ENCODE data around the gene APAF1. TPM values are rescaled to one million over a fixed set of nuclear protein-coding genes. Genes with fewer than 3 reads are reported as not detected.

Gene APAF1
- total and polyA plus RNA-seq, 2 donors (not counting 3 experiments of a cell fraction or from before 2014, with no cell fraction given): 7.2 to 35.2 TPM

DNA sequence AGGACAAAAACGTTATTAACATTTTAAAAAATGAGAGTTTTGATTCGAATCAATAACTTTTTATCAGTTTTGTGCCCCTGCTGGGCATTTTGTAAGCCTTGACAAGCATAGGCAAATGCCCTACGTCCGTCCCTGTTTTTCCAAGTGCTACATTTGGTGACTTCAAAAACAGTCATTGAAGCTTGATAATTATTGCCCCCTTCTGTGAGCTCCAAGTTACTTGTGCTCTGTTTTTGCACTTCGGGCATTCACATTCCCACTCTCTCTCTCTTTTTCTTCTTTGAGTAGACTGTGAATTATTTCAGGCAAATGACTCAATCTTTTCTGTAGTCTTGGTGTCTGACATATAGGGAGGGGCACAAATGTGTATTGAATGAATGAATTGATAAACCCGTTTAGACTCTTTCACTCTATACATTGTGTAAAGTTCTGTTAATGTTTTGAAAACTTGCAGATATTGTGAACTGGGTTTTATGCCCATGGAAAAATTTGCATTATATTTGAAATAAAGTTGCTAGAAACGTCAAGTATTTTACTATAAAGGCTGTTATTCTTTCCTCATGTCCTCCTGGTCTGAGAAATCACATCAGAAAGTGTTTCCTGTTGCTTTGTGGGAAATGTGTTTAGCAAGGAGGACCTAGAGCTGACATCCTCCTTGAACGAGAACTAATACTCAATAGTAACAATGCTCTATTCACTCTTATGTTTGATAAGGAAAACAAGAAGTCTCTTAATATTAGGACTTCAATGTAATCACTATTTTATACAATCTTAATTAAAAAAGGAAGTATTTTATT lies 1.4 kb downstream of the APAF1 start:
- no TSS peak for BruUV-seq (replicated peaks)
- peaks cover 5 to 8% of the 10 kb centered on the region in 2 experiments for H3K36me3 ChIP-seq (ENCODE audit: control insufficient read depth in 2 of 2, extremely low read depth in 1 of 2, insufficient read depth in 2 of 2, low read length in 2 of 2)
- no peaks in the 10 kb centered on the region for H3K9me3 ChIP-seq (replicated peaks; ENCODE audit: control insufficient read depth, insufficient read depth, low read length)
- H3K79me2 ChIP-seq (ENCODE audit: control insufficient read depth, insufficient read depth, low read length): peaks cover 47% of the 10 kb centered on the region
- dilution Hi-C loops (cut with MboI; ENCODE audit: extremely low pct_ligation_motif_present, low sequenced_read_pairs): no loop called here
- intact Hi-C loops (cut with micrococcal nuclease): no loop called here
- H3K27ac ChIP-seq (ENCODE audit: insufficient read depth, low read depth, low read length): peak overlapping the region; percentile 10
- peak; percentile 7 for TF ChIP-seq FOS (IDR thresholded peaks at IDR 0.05; ENCODE audit: borderline replicate concordance, insufficient read depth, low read length)
- TF ChIP-seq, protein P1, sequence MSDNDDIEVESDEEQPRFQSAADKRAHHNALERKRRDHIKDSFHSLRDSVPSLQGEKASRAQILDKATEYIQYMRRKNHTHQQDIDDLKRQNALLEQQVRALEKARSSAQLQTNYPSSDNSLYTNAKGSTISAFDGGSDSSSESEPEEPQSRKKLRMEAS (IDR thresholded peaks at IDR 0.05; ENCODE audit: insufficient read depth, insufficient read length): no peak
- ChIA-PET POLR2A (no interaction called here), CTCF (interaction anchor here (0.9 to 1.7 kb wide), 7 partner anchors 10 to 156 kb away, joined by 3 to 11 read pairs (median 4); no protein-coding TSS in a partner anchor)
- FAIRE-seq: peak; percentile 43
- no peaks in the 10 kb centered on the region for H4K20me1 ChIP-seq (replicated peaks; ENCODE audit: control insufficient read depth, extremely low read depth, insufficient read depth, low read length)
- no peaks in the 10 kb centered on the region for H3K9me1 ChIP-seq (replicated peaks; ENCODE audit: control insufficient read depth, extremely low read depth, insufficient read depth, low read length)
- H3K4me3 ChIP-seq (replicated peaks in 1 of 3; ENCODE audit: insufficient read depth in 1 of 3, low read depth in 1 of 3, low read length in 3 of 3): peak overlapping the region; percentile 67 to 89 (median 87)
- peak overlapping the region; percentile 99 for H3K4me2 ChIP-seq (ENCODE audit: insufficient read depth, low read length)
- H2AFZ ChIP-seq (ENCODE audit: low read depth, low read length): no peak overlapping the region
- H3K27me3 ChIP-seq (ENCODE audit: control insufficient read depth in 2 of 2, insufficient read depth in 2 of 2, low read length in 2 of 2): no peaks in the 10 kb centered on the region
- peaks cover 11% of the 10 kb centered on the region for H3K4me1 ChIP-seq (ENCODE audit: control insufficient read depth, extremely low read depth, insufficient read depth, low read length)
- peak overlapping the region; percentile 81 for H3K9ac ChIP-seq (replicated peaks; ENCODE audit: extremely low read depth, insufficient read depth, low read length)
- peak; percentile 49 for DNase-seq (ENCODE audit: low read depth, low spot score)

GRCh38 chr12:98651328-98651727 lies 6.2 kb downstream of the APAF1 start:
- H3K9me3 ChIP-seq (replicated peaks; ENCODE audit: control insufficient read depth, insufficient read depth, low read length): no peaks in the 10 kb centered on the region
- no peaks in the 10 kb centered on the region for H4K20me1 ChIP-seq (replicated peaks; ENCODE audit: control insufficient read depth, extremely low read depth, insufficient read depth, low read length)
- peaks cover 12% of the 10 kb centered on the region for H3K79me2 ChIP-seq (ENCODE audit: control insufficient read depth, insufficient read depth, low read length)
- no peaks in the 10 kb centered on the region for H3K27me3 ChIP-seq (ENCODE audit: control insufficient read depth in 2 of 2, insufficient read depth in 2 of 2, low read length in 2 of 2)
- H3K36me3 ChIP-seq (ENCODE audit: control insufficient read depth in 2 of 2, extremely low read depth in 1 of 2, insufficient read depth in 2 of 2, low read length in 2 of 2): peaks cover 7 to 11% of the 10 kb centered on the region in 2 experiments
- dilution Hi-C loops (cut with MboI; ENCODE audit: extremely low pct_ligation_motif_present, low sequenced_read_pairs): no loop called here
- H3K9me1 ChIP-seq (replicated peaks; ENCODE audit: control insufficient read depth, extremely low read depth, insufficient read depth, low read length): no peaks in the 10 kb centered on the region
- H2AFZ ChIP-seq (ENCODE audit: low read depth, low read length): no peak overlapping the region
- POLR2A ChIA-PET: interaction anchor here (0.6 kb wide), 1 partner anchor 235 kb away, joined by 4 read pairs; no protein-coding TSS in a partner anchor
- no TSS peak for BruUV-seq (replicated peaks)
- no peak overlapping the region for H3K4me3 ChIP-seq (replicated peaks in 1 of 3; ENCODE audit: insufficient read depth in 1 of 3, low read depth in 1 of 3, low read length in 3 of 3)
- intact Hi-C loops (cut with micrococcal nuclease): no loop called here
- CTCF ChIA-PET: interaction anchor here (0.7 to 5.8 kb wide), 2 partner anchors 56 to 85 kb away, joined by 3 to 96 read pairs; no protein-coding TSS in a partner anchor
- H3K4me1 ChIP-seq (ENCODE audit: control insufficient read depth, extremely low read depth, insufficient read depth, low read length): peaks cover 4% of the 10 kb centered on the region
- H3K4me2 ChIP-seq (ENCODE audit: insufficient read depth, low read length): no peak overlapping the region
- TF ChIP-seq CTCF (IDR thresholded peaks at IDR 0.05; ENCODE audit: extremely low read depth in 1 of 2, insufficient read depth in 1 of 2, low read depth in 1 of 2, low read length in 2 of 2): no peak
- no peak for TF ChIP-seq MYC (IDR thresholded peaks at IDR 0.05; ENCODE audit: low read depth, low read length)
- TF ChIP-seq GATA2 (IDR thresholded peaks at IDR 0.05; ENCODE audit: insufficient read depth, insufficient read length, low read depth, low read length): no peak
- no peak for TF ChIP-seq FOS (IDR thresholded peaks at IDR 0.05; ENCODE audit: borderline replicate concordance, insufficient read depth, low read length)
- no peak for TF ChIP-seq JUN (IDR thresholded peaks at IDR 0.05; ENCODE audit: borderline replicate concordance, insufficient read depth, insufficient read length, low read depth)
- TF ChIP-seq POLR2A (IDR thresholded peaks at IDR 0.05; ENCODE audit: low read depth, low read length): no peak
- TF ChIP-seq EZH2 (IDR thresholded peaks at IDR 0.05; ENCODE audit: borderline replicate concordance, low read depth, low read length, severe bottlenecking): no peak
- TF ChIP-seq, protein P1 (IDR thresholded peaks at IDR 0.05; ENCODE audit: insufficient read depth, insufficient read length): no peak
- no peak for TF ChIP-seq POLR2AphosphoS5 (IDR thresholded peaks at IDR 0.05; ENCODE audit: insufficient read depth, low read depth, low read length)
- DNase-seq (ENCODE audit: low read depth, low spot score): no peak
- no peak overlapping the region for H3K27ac ChIP-seq (ENCODE audit: insufficient read depth, low read depth, low read length)
- H3K9ac ChIP-seq (replicated peaks; ENCODE audit: extremely low read depth, insufficient read depth, low read length): no peak overlapping the region
- no peak for FAIRE-seq
